Suppressor macrophage treated with lipopolysaccharide for 1 hour (primary cell): ENCODE data around the gene DNAH7.

Experiments used
- DNase-seq, 3 donors: peaks; one replicate each; pipeline ENCODE4 v3.0.0-alpha.2; 2020 to 2022

The DNAH7 gene

DNA sequence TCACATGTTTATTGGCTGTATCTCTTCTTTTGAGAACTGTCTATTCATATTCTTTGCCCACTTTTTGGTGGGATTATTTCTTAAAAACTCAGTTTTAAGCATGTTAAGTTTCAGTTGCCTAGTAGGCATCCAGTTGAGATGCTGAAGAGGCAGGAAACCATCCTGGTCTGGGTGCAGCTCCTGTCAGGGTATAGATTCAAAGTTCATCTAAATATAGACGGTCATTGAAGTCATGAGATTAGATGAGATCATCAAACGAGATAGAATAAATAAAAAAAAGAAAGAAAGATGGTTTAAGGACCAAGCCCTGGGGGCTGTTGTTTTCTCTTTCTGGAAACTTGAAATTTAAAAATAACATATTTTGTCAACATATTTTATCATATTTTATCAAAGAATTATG lies 9.2 kb upstream of the DNAH7 start:
- no peak for DNase-seq

DNA sequence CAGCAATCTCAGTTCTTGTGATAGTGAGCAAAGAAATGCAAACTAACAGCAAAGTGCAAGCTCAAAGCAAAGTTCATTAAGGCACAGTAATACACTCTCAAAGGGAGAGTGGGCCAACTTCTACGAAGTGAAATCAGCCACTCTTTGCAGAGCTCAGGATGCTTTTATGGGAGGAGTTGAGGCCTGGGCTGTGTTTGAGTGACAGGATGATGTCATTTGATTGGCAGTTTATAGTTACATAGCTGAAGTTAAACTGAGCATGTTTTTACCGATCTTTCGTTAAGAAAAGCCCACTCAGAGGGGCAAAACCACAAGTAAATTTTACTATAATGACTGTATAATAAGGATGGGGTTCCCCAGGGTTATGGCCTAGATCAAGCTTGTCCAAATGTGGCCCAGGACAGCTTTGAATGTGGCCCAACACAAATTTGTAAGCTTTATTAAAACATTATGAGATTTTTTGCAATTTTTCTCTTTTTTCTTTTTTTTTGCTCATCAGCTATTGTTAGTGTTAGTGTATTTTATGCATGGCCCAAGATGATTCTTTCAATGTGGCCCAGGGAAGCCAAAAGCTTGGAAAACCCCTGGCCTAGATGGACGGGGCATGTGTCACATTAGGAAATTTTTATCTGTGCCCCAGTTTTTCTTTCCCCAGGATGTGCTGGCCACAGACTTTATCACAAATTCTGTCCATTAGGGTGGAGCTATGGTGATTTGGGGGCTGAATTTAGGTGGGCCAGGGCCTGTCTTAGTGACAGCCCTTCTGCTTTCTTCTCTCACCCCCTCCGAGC lies 8.3 kb upstream of the DNAH7 start:
- DNase-seq: peak; percentile 60 to 71 (median 65)

DNA sequence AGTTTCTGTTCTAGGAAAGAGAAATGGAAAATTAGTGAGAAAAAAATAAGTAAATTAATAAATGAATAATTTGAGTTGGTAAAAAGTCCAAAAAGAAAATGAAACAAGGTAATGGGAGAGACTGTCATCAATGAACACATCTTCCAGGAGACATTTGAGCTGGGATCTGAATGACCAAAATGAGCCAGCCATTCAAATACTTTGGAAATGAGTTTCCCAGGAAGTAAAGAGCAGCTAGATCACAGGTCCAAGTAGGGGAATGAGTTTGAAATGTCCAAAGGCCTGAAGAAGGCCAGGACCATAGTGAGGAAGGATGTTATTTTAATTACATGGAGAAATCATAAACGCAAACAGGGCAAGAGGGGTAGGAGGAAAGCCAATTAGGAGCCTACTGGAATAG lies 6.6 kb upstream of the DNAH7 start:
- DNase-seq: no peak

DNA sequence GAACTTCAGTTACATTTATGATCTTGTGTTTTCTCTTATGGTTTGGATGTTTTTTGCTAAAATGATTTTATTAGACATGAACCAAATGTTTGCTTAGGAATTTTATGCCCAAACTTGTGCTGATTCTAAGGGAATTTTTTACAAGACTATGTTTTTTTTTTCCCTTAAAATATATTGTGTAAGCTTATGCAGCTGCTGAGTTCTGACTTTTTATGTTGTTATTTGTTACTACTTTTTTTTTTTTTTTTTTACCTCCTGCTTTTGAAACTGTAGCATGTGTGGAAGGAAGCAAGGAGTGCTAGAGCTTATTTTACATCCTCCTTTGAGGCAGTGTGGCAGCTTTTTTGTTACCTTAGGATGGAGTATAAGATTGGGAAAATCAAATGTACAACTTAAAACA lies 6.0 kb upstream of the DNAH7 start:
- DNase-seq: no peak

DNA sequence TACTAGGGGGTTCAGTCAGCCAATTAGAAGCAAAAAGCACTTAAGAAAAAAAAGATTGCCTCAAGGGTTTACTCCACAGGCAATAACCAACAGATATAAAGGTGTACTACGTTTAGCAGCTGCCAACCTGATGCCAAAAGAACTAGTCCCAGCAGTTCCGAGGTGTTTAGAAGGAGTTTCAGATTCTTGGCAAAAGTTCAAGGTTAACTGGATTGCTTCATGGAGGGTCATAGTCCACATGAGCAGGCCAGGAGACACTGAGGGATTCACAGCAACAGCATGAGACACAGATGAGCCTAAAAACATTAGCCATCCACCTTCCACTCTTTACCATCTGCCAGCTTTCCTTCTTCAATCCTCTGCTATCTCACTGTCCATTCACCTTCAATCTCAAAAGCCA lies 4.9 kb upstream of the DNAH7 start:
- no peak for DNase-seq

DNA sequence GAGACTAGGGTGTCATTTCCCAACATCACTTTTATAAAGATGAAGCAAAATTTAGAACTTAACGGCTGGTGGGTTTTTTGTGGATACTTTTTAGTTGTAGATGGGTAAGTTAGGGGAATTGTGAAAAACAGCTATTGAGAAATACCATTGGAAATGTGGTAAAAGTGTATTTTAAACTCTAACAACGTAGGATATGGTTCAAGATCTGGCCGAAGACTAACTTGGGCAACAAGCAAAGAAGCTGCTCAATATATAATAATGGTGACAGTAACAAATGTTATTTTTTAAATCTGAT lies 1.6 kb downstream of the DNAH7 start:
- no peak for DNase-seq

DNA sequence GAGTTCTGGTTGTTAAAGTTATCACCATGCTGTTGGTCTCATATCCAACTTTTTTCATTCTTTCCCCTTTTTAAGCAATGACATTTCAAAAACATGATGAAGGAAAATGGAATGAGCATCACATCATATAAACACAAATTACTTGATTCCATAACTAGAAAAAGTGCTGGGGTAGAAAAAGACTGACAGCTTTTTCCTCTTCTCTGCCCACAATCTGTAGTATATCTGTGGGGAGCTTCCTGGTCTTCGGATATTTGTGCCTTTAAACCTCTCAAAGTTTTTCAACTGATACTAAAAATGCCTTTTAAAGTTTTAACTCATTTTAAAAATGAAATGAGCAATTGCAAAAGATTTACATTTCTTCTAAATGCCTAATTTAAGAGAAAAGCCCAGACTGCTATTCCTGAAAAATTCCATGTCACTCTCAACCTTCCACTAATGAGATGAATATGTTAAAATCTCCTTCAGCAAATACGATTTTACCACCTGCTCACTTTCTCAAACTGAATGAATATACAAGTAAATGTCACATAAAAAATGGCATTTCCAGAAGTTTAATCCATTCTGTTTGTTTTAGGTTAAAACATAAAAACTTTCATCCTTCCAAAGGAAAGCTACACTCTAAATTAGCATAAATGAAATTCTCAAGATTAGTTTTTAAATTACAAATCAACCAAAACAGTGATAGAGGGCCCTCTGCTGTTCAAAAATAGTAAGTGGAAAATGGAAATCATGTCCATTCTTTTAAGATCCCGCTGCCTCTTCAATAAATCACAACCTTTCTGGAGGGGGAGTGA lies 2.1 kb downstream of the DNAH7 start:
- peak; percentile 44 to 72 (median 67) for DNase-seq

DNA sequence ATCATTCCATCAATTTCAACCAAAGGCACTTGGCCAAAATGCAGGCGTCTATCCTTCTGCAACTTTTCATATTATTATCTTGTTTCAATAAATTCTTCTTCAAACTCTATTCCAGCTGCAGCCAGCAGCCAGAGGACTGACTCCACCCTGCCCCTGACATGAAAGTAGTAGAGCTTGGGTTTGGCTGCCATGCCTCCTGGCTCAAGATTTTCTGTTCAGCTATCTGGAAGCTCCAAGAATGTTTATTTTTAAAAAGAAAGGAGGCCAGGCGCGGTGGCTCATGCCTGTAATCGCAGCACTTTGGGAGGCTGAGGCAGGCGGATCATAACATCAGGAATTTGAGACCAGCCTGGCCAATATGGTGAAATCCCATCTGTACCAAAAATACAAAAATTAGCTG lies 4.9 kb downstream of the DNAH7 start:
- no peak for DNase-seq

DNA sequence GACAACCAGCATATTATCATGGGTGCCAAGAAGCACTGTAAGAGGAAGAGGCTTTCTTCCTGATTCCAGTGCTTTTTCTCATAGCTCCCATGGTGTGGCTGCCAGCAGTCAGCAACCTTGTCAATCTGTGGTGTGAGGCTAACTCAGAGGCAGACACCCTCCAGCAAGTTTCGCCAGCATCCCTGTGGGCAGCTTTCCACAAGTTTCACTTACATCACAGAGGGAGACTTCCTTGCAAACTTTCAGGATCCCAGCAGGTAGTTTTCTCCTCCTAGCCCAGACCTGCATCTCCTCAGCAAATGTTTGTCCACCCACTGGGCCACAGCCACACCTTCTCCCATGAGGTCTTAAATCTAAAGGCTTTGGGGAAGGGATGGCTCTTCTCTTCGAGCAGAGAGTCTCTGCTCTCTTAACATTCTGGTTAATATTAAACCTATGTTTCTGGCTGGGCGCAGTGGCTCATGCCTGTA lies 9.1 kb downstream of the DNAH7 start:
- DNase-seq: no peak

DNA sequence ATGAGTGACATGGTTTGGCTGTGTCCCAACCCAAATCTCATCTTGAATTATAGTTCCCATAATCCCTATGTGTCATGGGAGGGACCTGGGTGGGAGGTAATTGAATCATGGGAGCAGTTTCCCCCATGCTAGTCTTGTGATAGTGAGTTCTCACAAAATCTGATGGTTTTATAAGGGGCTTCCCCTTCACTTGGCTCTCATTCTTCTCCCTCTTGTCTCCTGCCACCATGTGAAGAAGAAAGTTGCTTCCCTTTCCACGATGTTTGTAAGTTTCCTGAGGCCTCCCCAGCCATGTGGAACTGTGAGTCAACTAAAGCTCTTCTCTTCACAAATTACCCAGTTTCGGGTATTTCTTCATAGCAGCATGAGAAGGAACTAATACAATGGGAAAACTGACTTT lies 14.0 kb downstream of the DNAH7 start:
- DNase-seq: peak; percentile 81 to 93 (median 91)

DNA sequence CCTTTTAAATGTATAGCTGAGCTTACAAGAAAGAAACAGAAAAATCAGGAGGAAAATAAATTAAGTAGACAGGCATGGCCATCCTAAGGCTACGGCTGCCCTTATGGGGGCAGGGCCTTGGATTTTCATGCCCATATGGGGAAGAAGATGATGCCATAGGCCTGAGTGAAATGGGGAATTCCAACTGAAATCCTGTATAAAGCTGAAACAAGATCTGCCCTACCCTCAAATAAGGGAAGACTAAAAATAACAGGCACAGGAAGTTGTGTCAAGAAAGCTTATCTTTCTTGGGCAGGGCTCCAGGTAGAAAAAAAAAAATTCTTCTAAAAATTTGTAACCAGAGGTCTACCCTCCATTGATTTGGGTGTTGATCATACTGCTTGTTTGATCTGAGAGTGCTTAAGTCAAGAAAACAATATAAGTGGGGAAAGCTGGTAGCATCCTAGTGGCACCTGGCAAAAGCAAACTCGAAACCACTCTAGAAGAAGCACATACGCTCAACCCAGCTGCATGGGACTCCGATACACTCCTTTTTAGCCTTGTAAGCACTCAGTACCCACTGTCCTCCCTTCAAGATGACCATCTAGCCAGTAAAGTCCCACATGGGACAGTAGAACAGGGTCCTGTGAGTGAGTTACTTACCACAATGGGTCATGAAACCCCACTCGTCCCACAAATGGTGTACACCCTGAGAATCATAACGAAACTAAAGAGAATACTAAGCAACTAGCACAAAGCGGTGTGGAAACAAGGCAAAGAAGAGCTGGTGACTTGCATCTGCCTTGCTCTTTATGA lies 22.3 kb downstream of the DNAH7 start:
- DNase-seq: peak; percentile 79 to 84 (median 81)

DNA sequence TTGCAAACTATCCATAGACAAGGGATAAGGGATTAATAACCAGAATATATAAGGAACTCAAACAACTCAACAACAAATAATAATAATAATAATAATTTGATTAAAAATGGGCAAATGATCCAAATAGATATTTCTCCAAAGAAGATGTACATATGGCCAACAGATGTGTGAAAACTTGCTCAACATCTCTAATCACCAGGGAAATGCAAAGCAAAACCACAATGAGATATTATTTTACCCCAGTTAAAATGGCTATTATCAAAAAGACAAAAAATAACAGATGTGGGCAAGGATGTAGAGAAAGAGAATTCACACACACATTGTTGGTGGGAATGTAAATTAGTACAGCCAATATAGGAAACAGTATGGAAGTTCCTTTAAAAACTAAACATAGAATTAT lies 26.9 kb downstream of the DNAH7 start:
- DNase-seq: no peak

DNA sequence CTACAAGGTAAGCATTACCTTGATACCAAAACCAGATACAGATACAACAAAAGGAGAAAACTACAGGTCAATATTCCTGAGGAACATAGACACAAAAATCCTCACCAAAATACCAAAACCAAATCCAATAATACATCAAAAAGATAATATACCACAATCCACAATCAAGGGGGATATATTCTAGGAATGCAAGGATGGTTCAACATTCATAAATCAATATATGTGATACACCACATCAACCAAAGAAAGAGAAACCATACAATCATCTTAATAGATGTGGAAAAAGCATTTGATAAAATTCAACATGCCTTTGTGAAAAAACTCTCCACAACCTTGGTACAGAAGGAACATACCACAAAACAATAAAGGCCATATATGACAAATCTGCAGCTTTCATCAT lies 28.4 kb downstream of the DNAH7 start:
- DNase-seq: no peak

DNA sequence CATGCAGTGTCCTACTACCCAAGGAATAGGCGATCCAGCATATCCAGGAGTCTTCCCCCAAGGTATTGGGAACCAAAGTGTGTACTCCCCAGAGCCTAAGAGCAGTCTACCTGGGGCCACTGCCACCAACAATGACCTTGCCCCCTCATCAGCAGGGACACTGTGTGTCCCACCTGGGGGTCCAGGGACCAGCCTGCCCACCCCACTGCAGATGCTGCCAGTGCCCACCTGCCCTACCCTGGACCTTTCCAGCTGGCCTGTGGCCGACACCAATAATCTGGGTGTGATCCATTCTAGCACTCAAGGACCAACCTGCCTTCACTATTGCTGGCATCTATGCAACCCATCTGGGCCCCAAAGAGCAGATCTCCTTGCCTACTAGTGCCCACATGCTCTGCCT lies 32.2 kb downstream of the DNAH7 start:
- DNase-seq: no peak

DNA sequence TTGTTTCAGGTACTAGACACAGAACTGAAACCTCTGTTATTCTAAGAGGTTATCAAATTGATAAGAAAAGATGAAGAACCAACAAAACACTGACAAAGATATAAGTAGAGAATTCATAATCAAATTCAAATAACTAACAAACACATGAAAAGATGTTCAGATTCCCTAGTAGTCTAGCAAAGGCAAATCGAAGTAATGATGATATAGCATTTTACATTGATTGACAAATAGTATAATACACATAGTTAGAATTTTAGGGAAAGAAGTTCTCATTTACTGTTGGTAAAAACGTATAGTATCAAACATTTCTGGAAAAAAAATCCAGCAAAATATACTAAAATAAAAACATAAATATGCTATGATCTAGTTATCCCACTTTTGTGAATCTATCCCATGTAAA lies 50.6 kb downstream of the DNAH7 start:
- no peak for DNase-seq

DNA sequence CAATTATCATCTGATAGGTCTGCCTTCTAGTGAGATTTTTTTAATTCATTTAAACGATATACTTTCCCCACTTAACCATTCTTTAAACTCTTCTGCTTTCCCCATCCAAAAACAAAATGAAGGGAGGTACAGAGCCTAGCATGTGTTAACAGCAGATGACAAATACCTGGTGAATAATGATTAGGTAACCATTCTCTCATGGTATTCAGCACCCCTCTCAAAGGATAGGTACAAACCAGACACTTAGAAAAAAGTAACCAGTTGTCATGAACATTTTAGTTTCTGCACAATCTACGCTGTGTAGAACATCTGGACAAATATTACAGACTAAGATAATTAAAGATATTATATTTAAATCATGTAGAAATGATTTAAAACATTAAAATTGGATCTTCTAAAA lies 56.3 kb downstream of the DNAH7 start:
- DNase-seq: no peak

DNA sequence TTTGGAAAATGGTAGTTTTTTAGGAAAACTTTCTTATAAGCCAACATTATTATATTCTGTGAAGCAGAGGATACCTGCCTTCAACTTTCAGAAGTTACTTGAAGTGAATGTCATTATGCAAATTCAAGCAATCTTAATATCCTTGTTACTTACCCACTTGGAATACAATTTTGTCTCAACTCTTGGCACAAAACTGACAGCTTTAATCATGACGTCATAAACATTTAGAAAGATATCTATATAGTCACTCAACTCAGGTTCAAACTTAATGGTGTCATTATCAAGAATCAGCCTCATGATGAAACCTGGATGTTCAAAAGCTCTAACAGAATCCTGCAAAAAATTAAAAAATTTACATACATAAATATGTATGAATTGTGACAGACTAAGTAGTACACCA lies 68.1 kb downstream of the DNAH7 start:
- DNase-seq: no peak

DNA sequence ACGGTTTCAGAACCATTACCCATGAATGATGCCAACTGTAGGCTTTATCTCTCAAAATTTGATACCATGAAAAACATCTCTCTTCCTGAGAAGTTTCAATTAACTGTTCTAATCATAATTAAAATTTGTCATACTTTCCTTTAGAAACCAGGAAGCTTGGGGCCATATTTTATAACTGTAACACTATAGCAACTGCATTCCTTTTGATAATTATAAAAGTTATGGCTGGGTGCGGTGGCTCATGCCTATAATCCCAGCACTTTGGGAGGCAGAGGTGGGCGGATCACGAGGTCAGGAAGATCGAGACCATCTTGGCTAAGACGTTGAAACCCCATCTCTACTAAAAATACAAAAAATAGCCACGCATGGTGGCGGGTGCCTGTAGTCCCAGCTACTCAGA lies 70.6 kb downstream of the DNAH7 start:
- no peak for DNase-seq

DNA sequence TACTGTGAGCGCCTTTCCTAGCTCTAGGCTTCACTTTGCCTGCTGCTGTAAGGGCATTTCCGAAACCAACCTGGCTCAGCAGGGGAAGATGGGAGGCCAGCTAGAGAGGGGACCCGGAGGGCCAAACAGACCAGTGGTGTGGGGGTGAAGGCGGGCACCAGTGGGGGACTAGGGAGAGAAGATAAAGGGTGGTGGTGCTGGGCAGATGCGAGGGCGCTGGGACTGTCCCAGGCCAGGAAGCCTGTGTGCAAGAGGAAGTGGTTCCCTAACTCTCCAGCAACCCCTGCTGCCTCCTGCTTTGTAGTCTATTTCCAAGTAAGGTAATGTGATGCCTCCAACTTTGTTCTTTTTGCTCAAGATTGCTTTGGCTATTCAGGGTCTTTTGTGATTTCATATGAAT lies 73.1 kb downstream of the DNAH7 start:
- DNase-seq: no peak

DNA sequence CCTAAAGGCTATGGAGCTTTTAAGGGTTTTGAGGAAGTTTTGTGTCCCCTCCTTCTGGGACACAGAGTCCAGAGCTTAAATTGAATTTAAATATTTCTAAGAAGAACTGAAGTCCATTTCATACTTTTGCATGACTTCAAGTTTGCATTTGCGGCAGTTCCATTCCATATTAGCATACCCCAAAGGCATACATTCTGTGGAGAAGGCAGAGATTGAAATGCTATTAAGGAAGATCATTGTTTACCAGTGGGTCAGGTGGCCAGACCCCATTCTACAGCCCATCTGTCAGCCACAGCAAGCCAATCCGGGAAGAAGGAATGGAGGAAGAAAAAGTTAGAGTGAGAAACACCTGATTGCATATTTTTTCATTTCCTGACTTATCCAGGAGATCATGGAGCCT lies 75.0 kb downstream of the DNAH7 start:
- no peak for DNase-seq

DNA sequence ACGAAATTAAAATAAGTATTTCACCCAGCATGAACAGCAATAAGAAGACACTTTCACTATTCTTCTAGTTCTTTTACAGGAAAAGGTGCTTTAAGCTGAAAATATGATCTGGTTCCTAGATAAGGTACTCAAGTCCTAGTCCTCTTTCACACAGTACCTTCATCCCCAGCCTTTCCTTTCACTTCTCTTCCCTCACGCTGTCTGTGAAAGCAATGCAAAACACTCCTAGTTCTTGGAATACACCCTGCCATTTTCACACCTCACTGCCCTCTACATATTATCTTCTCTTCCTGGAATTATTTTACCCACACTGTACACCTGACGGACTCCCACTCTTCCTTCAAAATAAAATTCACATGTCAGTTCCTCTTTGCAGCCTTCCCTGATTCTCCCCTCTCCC lies 82.9 kb downstream of the DNAH7 start:
- DNase-seq: no peak

DNA sequence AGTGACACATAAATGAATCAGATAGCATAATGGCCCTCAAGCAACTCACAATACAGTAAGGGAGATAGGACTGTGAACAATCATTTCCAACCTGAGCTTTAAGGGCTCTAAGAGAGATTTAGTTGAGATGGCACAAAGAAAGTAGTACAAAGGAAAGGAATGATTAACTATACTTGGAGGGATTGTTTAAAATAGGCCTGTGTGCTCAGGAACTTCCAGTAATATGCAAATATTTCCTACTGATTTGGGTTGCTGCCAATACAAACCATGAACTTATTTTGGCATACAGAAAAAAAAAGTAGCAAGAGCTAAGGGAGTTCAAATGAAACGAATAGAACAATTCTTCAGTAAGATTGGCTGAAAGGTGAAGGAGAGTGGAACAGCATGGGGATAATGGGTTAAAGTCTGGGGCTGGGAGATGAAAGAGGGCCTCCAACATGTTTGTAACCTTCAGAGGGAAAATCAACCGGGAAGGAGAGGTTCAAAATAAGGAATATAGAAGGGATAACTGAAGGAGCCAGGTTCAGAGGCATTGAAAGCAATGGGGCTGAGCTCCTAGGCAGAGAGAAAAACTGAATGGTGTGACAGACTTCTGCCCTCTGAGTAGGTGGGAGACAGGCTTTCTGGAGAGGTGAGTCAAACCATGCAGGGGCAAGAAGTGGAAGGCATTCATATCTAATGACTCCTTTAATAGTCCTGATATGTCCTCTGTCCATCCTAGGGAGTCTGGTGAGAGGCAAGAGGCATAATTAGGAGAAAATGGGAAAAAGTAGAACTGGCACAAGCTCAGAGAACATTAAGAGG lies 83.5 kb downstream of the DNAH7 start:
- DNase-seq: no peak

DNA sequence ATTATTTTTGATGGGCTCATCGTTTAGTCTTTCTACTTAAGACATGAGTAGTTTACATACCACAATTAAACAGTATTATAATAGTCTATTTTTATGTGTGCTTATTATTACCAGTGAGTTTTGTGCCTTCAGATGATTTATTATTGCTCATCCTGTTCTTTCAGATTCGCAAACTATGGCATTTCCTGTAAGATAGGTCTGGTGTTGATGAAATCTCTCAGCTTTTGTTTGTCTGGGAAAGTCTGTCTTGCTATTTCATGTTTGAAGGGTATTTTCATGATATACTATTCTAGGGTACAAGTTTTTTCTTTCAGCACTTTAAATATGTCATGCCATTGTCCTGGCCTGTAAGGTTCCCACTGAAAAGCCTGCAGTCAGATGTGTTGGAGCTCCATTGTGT lies 101.3 kb downstream of the DNAH7 start:
- no peak for DNase-seq
